ENCODE measurements around the gene CMTM7.

The CMTM7 gene

GRCh38 chr3:32372213-32372490, 19.5 kb upstream of the CMTM7 start:
- H3K9me3 ChIP-seq (ENCODE audit: control extremely low read depth in 1 of 5, control insufficient read depth in 4 of 5, insufficient read depth in 2 of 5, low read depth in 1 of 5, low read length in 4 of 5), result no peaks in the 10 kb centered on the region
- no peak for DNase-seq
- H3K27me3 ChIP-seq (replicated peaks in 2 of 5; ENCODE audit: control insufficient read depth in 4 of 5, insufficient read depth in 5 of 5, low read length in 4 of 5), result no peaks in the 10 kb centered on the region
- 98% methylated on average over 4 of the region's 4 CpGs for WGBS (ENCODE audit: insufficient coverage)
- H3K36me3 ChIP-seq (ENCODE audit: control insufficient read depth in 4 of 4, insufficient read depth in 4 of 4, low read length in 3 of 4), result peaks cover 0 to 3% (median 0%) of the 10 kb centered on the region in 4 experiments
- ChIA-PET POLR2A (interaction anchor here (0.9 to 1.2 kb wide), 2 partner anchors 28 to 96 kb away, joined by 3 read pairs; no protein-coding TSS in a partner anchor), CTCF (interaction anchor here (0.8 to 8.1 kb wide), 11 partner anchors 9 to 296 kb away, joined by 3 to 132 read pairs (median 4); partner anchors contain the start of gene CMTM7)
- peaks cover 2 to 7% (median 4%) of the 10 kb centered on the region in 4 experiments for H3K4me1 ChIP-seq (ENCODE audit: control extremely low read depth in 1 of 4, control insufficient read depth in 4 of 4, insufficient read depth in 4 of 4, low read length in 3 of 4)
- H3K4me3 ChIP-seq (ENCODE audit: control insufficient read depth in 1 of 7, extremely low read depth in 1 of 7, insufficient read depth in 4 of 7, low read depth in 2 of 7, low read length in 6 of 7), result no peak overlapping the region
- H3K27ac ChIP-seq (ENCODE audit: insufficient read depth in 1 of 2, low read depth in 1 of 2, low read length in 2 of 2, poor library complexity in 1 of 2, severe bottlenecking in 2 of 2), result no peak overlapping the region

GRCh38 chr3:32373276-32373675, 18.4 kb upstream of the CMTM7 start:
- Histone ChIP-seq H3K27me3 (replicated peaks in 2 of 5; ENCODE audit: control insufficient read depth in 4 of 5, insufficient read depth in 5 of 5, low read length in 4 of 5) (no peaks in the 10 kb centered on the region), H3K36me3 (ENCODE audit: control insufficient read depth in 4 of 4, insufficient read depth in 4 of 4, low read length in 3 of 4) (peaks cover 0 to 3% (median 0%) of the 10 kb centered on the region in 4 experiments), H3K4me1 (ENCODE audit: control extremely low read depth in 1 of 4, control insufficient read depth in 4 of 4, insufficient read depth in 4 of 4, low read length in 3 of 4) (peaks cover 2 to 7% (median 4%) of the 10 kb centered on the region in 4 experiments), H3K27ac (ENCODE audit: insufficient read depth in 1 of 2, low read depth in 1 of 2, low read length in 2 of 2, poor library complexity in 1 of 2, severe bottlenecking in 2 of 2) (no peak overlapping the region), H3K9me3 (ENCODE audit: control extremely low read depth in 1 of 5, control insufficient read depth in 4 of 5, insufficient read depth in 2 of 5, low read depth in 1 of 5, low read length in 4 of 5) (no peaks in the 10 kb centered on the region), H3K4me3 (ENCODE audit: control insufficient read depth in 1 of 7, extremely low read depth in 1 of 7, insufficient read depth in 4 of 7, low read depth in 2 of 7, low read length in 6 of 7) (no peak overlapping the region)
- POLR2A ChIA-PET, result no interaction called here
- CTCF ChIA-PET, result interaction anchor here (0.8 to 8.1 kb wide), 7 partner anchors 9 to 96 kb away, joined by 3 to 132 read pairs (median 15); partner anchors contain the start of gene CMTM7
- DNase-seq, result no peak
- WGBS (ENCODE audit: insufficient coverage), result 95% methylated on average over 4 of the region's 5 CpGs

GRCh38 chr3:32373844-32374243, 17.8 kb upstream of the CMTM7 start:
- no peak overlapping the region for H3K4me3 ChIP-seq (ENCODE audit: control insufficient read depth in 1 of 7, extremely low read depth in 1 of 7, insufficient read depth in 4 of 7, low read depth in 2 of 7, low read length in 6 of 7)
- ChIA-PET POLR2A (no interaction called here), CTCF (interaction anchor here (0.8 to 8.1 kb wide), 15 partner anchors 8 to 109 kb away, joined by 3 to 132 read pairs (median 7); partner anchors contain the start of gene CMTM7)
- H3K9me3 ChIP-seq (ENCODE audit: control extremely low read depth in 1 of 5, control insufficient read depth in 4 of 5, insufficient read depth in 2 of 5, low read depth in 1 of 5, low read length in 4 of 5), result no peaks in the 10 kb centered on the region
- no CpG with 5 or more reads among the region's 5 CpGs for WGBS (ENCODE audit: insufficient coverage)
- no peak for DNase-seq
- H3K27me3 ChIP-seq (replicated peaks in 2 of 5; ENCODE audit: control insufficient read depth in 4 of 5, insufficient read depth in 5 of 5, low read length in 4 of 5), result no peaks in the 10 kb centered on the region
- peaks cover 0 to 3% (median 0%) of the 10 kb centered on the region in 4 experiments for H3K36me3 ChIP-seq (ENCODE audit: control insufficient read depth in 4 of 4, insufficient read depth in 4 of 4, low read length in 3 of 4)
- H3K27ac ChIP-seq (ENCODE audit: insufficient read depth in 1 of 2, low read depth in 1 of 2, low read length in 2 of 2, poor library complexity in 1 of 2, severe bottlenecking in 2 of 2), result no peak overlapping the region
- H3K4me1 ChIP-seq (ENCODE audit: control extremely low read depth in 1 of 4, control insufficient read depth in 4 of 4, insufficient read depth in 4 of 4, low read length in 3 of 4), result peaks cover 2 to 7% (median 4%) of the 10 kb centered on the region in 4 experiments

- Histone ChIP-seq H3K36me3 (ENCODE audit: control insufficient read depth in 4 of 4, insufficient read depth in 4 of 4, low read length in 3 of 4) (peaks cover 0 to 3% (median 0%) of the 10 kb centered on the region in 4 experiments), H3K27ac (ENCODE audit: insufficient read depth in 1 of 2, low read depth in 1 of 2, low read length in 2 of 2, poor library complexity in 1 of 2, severe bottlenecking in 2 of 2) (no peak overlapping the region), H3K4me1 (ENCODE audit: control extremely low read depth in 1 of 4, control insufficient read depth in 4 of 4, insufficient read depth in 4 of 4, low read length in 3 of 4) (peaks cover 2 to 7% (median 4%) of the 10 kb centered on the region in 4 experiments), H3K9me3 (ENCODE audit: control extremely low read depth in 1 of 5, control insufficient read depth in 4 of 5, insufficient read depth in 2 of 5, low read depth in 1 of 5, low read length in 4 of 5) (no peaks in the 10 kb centered on the region), H3K27me3 (replicated peaks in 2 of 5; ENCODE audit: control insufficient read depth in 4 of 5, insufficient read depth in 5 of 5, low read length in 4 of 5) (no peaks in the 10 kb centered on the region), H3K4me3 (ENCODE audit: control insufficient read depth in 1 of 7, extremely low read depth in 1 of 7, insufficient read depth in 4 of 7, low read depth in 2 of 7, low read length in 6 of 7) (no peak overlapping the region)
- 86% methylated on average over 9 of the region's 12 CpGs for WGBS (ENCODE audit: insufficient coverage)
- peak; percentile 82 to 91 (median 85) for DNase-seq
- ChIA-PET POLR2A (no interaction called here), CTCF (interaction anchor here (0.6 to 8.1 kb wide), 33 partner anchors 8 to 385 kb away, joined by 3 to 132 read pairs (median 4); partner anchors contain the start of gene CMTM7)
Observed at GRCh38 chr3:32374788-32375595, 16.7 kb upstream of the CMTM7 start.

- no peak for DNase-seq
- peaks cover 2 to 7% (median 4%) of the 10 kb centered on the region in 4 experiments for H3K4me1 ChIP-seq (ENCODE audit: control extremely low read depth in 1 of 4, control insufficient read depth in 4 of 4, insufficient read depth in 4 of 4, low read length in 3 of 4)
- H3K36me3 ChIP-seq (ENCODE audit: control insufficient read depth in 4 of 4, insufficient read depth in 4 of 4, low read length in 3 of 4), result no peaks in the 10 kb centered on the region
- ChIA-PET POLR2A (no interaction called here), CTCF (interaction anchor here (0.6 to 8.1 kb wide), 17 partner anchors 9 to 385 kb away, joined by 3 to 132 read pairs (median 7); partner anchors contain the start of gene CMTM7)
- H3K27me3 ChIP-seq (replicated peaks in 2 of 5; ENCODE audit: control insufficient read depth in 4 of 5, insufficient read depth in 5 of 5, low read length in 4 of 5), result no peaks in the 10 kb centered on the region
- no peak overlapping the region for H3K27ac ChIP-seq (ENCODE audit: insufficient read depth in 1 of 2, low read depth in 1 of 2, low read length in 2 of 2, poor library complexity in 1 of 2, severe bottlenecking in 2 of 2)
- no peak overlapping the region for H3K4me3 ChIP-seq (ENCODE audit: control insufficient read depth in 1 of 7, extremely low read depth in 1 of 7, insufficient read depth in 4 of 7, low read depth in 2 of 7, low read length in 6 of 7)
- H3K9me3 ChIP-seq (ENCODE audit: control extremely low read depth in 1 of 5, control insufficient read depth in 4 of 5, insufficient read depth in 2 of 5, low read depth in 1 of 5, low read length in 4 of 5), result no peaks in the 10 kb centered on the region
- 95% methylated on average over 4 of the region's 5 CpGs for WGBS (ENCODE audit: insufficient coverage)
Observed at GRCh38 chr3:32375596-32375930, 16.1 kb upstream of the CMTM7 start.

GRCh38 chr3:32376115-32376514, 15.5 kb upstream of the CMTM7 start:
- no CpG with 5 or more reads among the region's 2 CpGs for WGBS (ENCODE audit: insufficient coverage)
- ChIA-PET CTCF (interaction anchor here (0.7 to 8.1 kb wide), 18 partner anchors 9 to 135 kb away, joined by 3 to 132 read pairs (median 6); partner anchors contain the start of gene CMTM7), POLR2A (no interaction called here)
- no peaks in the 10 kb centered on the region for H3K9me3 ChIP-seq (ENCODE audit: control extremely low read depth in 1 of 5, control insufficient read depth in 4 of 5, insufficient read depth in 2 of 5, low read depth in 1 of 5, low read length in 4 of 5)
- H3K4me1 ChIP-seq (ENCODE audit: control extremely low read depth in 1 of 4, control insufficient read depth in 4 of 4, insufficient read depth in 4 of 4, low read length in 3 of 4), result peaks cover 2 to 7% (median 4%) of the 10 kb centered on the region in 4 experiments
- no peaks in the 10 kb centered on the region for H3K36me3 ChIP-seq (ENCODE audit: control insufficient read depth in 4 of 4, insufficient read depth in 4 of 4, low read length in 3 of 4)
- no peak for DNase-seq
- H3K27me3 ChIP-seq (replicated peaks in 2 of 5; ENCODE audit: control insufficient read depth in 4 of 5, insufficient read depth in 5 of 5, low read length in 4 of 5), result no peaks in the 10 kb centered on the region
- no peak overlapping the region for H3K4me3 ChIP-seq (ENCODE audit: control insufficient read depth in 1 of 7, extremely low read depth in 1 of 7, insufficient read depth in 4 of 7, low read depth in 2 of 7, low read length in 6 of 7)
- no peak overlapping the region for H3K27ac ChIP-seq (ENCODE audit: insufficient read depth in 1 of 2, low read depth in 1 of 2, low read length in 2 of 2, poor library complexity in 1 of 2, severe bottlenecking in 2 of 2)

GRCh38 chr3:32379831-32380500, 11.7 kb upstream of the CMTM7 start:
- Histone ChIP-seq H3K27me3 (replicated peaks in 2 of 5; ENCODE audit: control insufficient read depth in 4 of 5, insufficient read depth in 5 of 5, low read length in 4 of 5) (no peaks in the 10 kb centered on the region), H3K9me3 (ENCODE audit: control extremely low read depth in 1 of 5, control insufficient read depth in 4 of 5, insufficient read depth in 2 of 5, low read depth in 1 of 5, low read length in 4 of 5) (no peaks in the 10 kb centered on the region), H3K4me1 (ENCODE audit: control extremely low read depth in 1 of 4, control insufficient read depth in 4 of 4, insufficient read depth in 4 of 4, low read length in 3 of 4) (peaks cover 0 to 3% (median under 1%) of the 10 kb centered on the region in 4 experiments), H3K36me3 (ENCODE audit: control insufficient read depth in 4 of 4, insufficient read depth in 4 of 4, low read length in 3 of 4) (no peaks in the 10 kb centered on the region), H3K27ac (ENCODE audit: insufficient read depth in 1 of 2, low read depth in 1 of 2, low read length in 2 of 2, poor library complexity in 1 of 2, severe bottlenecking in 2 of 2) (no peak overlapping the region), H3K4me3 (ENCODE audit: control insufficient read depth in 1 of 7, extremely low read depth in 1 of 7, insufficient read depth in 4 of 7, low read depth in 2 of 7, low read length in 6 of 7) (no peak overlapping the region)
- WGBS (ENCODE audit: insufficient coverage), result 77% methylated on average over 5 of the region's 10 CpGs
- ChIA-PET CTCF (no interaction called here), POLR2A (no interaction called here)
- no peak for DNase-seq

All from common myeloid progenitor, CD34-positive (primary cell).